K562 (cell line): ENCODE results near the gene TPSG1. TPM values are rescaled to one million over a fixed set of nuclear protein-coding genes. Genes with fewer than 3 reads are reported as not detected.
A peak's percentile ranks its signal among the peaks of the same experiment; 100 is the strongest.

Experiments
- ATF2 ChIP-seq: sonication (generic); formaldehyde crosslinking; IDR thresholded peaks from 2 replicates; pipeline ENCODE4 v1.8.1; 2022; ENCODE audit warnings: missing genetic modification reagents
- BHLHE40 ChIP-seq: IDR thresholded peaks from 2 replicates; pipeline ENCODE4 v1.6.1; 2011; ENCODE audit warnings: low read length, improper control_type of control experiment
- CBX3 ChIP-seq, 2 experiments: IDR thresholded peaks; 1 replicate in 1 of 2; 2 replicates in 1 of 2; pipeline ENCODE4 v1.6.1; 2012; ENCODE audit warnings: inconsistent platforms in 2 of 2, low read length in 2 of 2, borderline replicate concordance in 1 of 2, control low read depth in 1 of 2
- CEBPZ ChIP-seq: fragments of 150-350 bp; IDR thresholded peaks from 2 replicates; pipeline ENCODE4 v1.6.1; 2014; ENCODE audit warnings: low read depth, mild to moderate bottlenecking, low read length, borderline replicate concordance
- CREM ChIP-seq: IDR thresholded peaks from 2 replicates; pipeline ENCODE4 v1.6.1; 2014; ENCODE audit warnings: antibody characterized with exemption, low read depth
- CTBP1 ChIP-seq: fragments of 450-650 bp; IDR thresholded peaks from 2 replicates; pipeline ENCODE4 v1.6.1; 2016; ENCODE audit warnings: borderline replicate concordance
- EHMT2 ChIP-seq: fragments of 450-650 bp; IDR thresholded peaks from 2 replicates; pipeline ENCODE4 v1.6.1; 2018; ENCODE audit warnings: antibody characterized with exemption
- HDAC1 ChIP-seq, 2 experiments: fragments of 450-650 bp; IDR thresholded peaks; 2 replicates each; pipeline ENCODE4 v1.6.1; 2016 to 2017; ENCODE audit warnings: inconsistent platforms in 1 of 2, mild to moderate bottlenecking in 1 of 2, moderate library complexity in 1 of 2
- MED1 ChIP-seq: sonication (generic); formaldehyde crosslinking; IDR thresholded peaks from 2 replicates; pipeline ENCODE4 v1.8.1; 2023; ENCODE audit warnings: missing genetic modification reagents, borderline replicate concordance
- SMAD3 ChIP-seq: fragments of 450-650 bp; formaldehyde crosslinking; conservative IDR thresholded peaks from 2 replicates; pipeline ENCODE4 v1.4.0; 2020; ENCODE audit warnings: mild to moderate bottlenecking
- SRSF9 ChIP-seq: fragments of 200-400 bp; formaldehyde crosslinking; IDR thresholded peaks from 2 replicates; pipeline ENCODE4 v1.6.1; 2017; ENCODE audit warnings: low read depth, low read length, borderline replicate concordance
- TGIF2 ChIP-seq: sonication (generic); formaldehyde crosslinking; IDR thresholded peaks from 2 replicates; pipeline ENCODE4 v1.8.1; 2022; ENCODE audit warnings: mild to moderate bottlenecking, missing genetic modification reagents, moderate library complexity
- ZNF707 ChIP-seq: fragments of 250-450 bp; sonication (Bioruptor Pico); conservative IDR thresholded peaks from 2 replicates; pipeline ENCODE4 v1.8.0; 2022; ENCODE audit warnings: inconsistent platforms, mild to moderate bottlenecking, moderate library complexity
- ZNF740 ChIP-seq, 3 experiments: fragments of 200-800 bp in 1 of 3; sonication (Bioruptor generic) in 1 of 3; sonication (generic) in 1 of 3; formaldehyde crosslinking in 1 of 3; IDR thresholded peaks; 2 replicates each; pipeline versions ENCODE4 v1.6.1 to v1.8.0; 2016 to 2022; ENCODE audit warnings: mild to moderate bottlenecking in 2 of 3, missing compliant biosample characterization in 2 of 3, missing genetic modification characterization in 2 of 3, missing genetic modification reagents in 1 of 3
- polyA plus RNA-seq, 8 experiments: library from polyadenylated mRNA; depleted of rRNA in 4 of 8; stranded (reverse) in 5 of 8; unstranded in 3 of 8; fragments of >200 nt; fragmentation: Nextera tagmentation in 2 of 8; fragmentation: Illumina TruSeq in 1 of 8; extraction: Ambion mirVana in 2 of 8; extraction: Trizol in 1 of 8; gene quantifications; 2 replicates each; pipeline versions ENCODE4 v1.2.1 to v1.2.3, GENCODE V29; 2011 to 2014; ENCODE audit warnings: inconsistent platforms in 1 of 8, missing spikeins in 1 of 8
- total RNA-seq, 7 experiments: library from RNA; depleted of rRNA in 6 of 7; stranded (reverse); fragments of >200 nt in 6 of 7; fragmentation: Illumina TruSeq in 2 of 7; extraction: Trizol in 2 of 7; gene quantifications; 2 replicates each; pipeline versions ENCODE4 v1.2.1 to v1.2.3, GENCODE V29; 2011 to 2021; ENCODE audit warnings: low replicate concordance in 1 of 7
- TF ChIP-seq, protein P1 (sequence below): fragments of 450-650 bp; IDR thresholded peaks from 2 replicates; pipeline ENCODE4 v1.6.1; 2018; ENCODE audit not compliant: partially characterized antibody

Gene TPSG1
- total and polyA plus RNA-seq, 9 of the 15 experiments (the other 6 are each of a cell fraction or from before 2014, with no cell fraction given), result not detected

DNA sequence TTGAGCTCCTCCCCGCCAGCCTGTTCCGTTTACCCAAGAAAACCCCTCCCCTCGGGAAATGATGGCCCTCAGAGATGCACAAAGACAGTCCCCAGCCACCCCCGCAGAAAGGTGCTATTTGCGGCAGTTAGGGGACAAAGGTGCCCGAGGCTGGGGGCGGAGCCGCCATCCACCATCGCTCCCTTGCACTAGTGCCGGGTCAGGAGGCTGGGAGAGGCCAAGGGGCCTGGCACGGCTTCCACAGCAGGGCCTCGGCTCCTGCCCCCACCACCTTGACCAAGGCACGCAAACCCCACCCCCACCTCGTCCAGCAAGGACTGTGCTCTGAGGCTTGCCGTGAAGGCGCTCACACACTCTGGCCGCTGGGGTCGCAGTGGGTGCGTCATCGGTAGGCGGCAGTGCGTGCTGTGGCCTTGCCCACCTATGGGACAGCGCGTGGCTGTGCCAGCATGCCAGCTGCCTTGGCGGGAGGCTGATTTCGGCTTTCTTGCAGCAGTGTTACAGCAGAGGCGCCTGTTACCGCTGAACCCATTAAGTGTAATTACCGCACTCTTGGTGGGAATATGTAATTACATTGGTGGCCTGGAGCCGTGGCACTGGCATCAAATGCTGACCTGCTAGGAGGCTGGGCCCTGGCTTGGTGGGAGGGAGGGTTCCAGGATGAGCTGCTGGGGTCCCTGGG, 31.8 kb downstream of the TPSG1 start (continued):
- TF ChIP-seq EHMT2 (0 out of 2 replicates have a peak, but pooled peaks have one; percentile 20), HDAC1 (IDR thresholded peaks at IDR 0.05) (0 out of 4 replicates have a peak, but pooled peaks of 1 of the 2 experiments have one; percentile 30), ZNF707 (CRISPR knock-in tag) (no peak), CEBPZ (no peak), SRSF9 (no peak), CBX3 (IDR thresholded peaks at IDR 0.05; ENCODE audit: borderline replicate concordance in 1 of 2, low read length in 2 of 2) (peak in 1 of 2 experiments; percentile 63; a peak in 1 of 3 replicates), TGIF2 (CRISPR knock-in tag) (no peak), ZNF740 (CRISPR knock-in tag; IDR thresholded peaks at IDR 0.05) (0 out of 2 replicates have a peak, but pooled peaks have one; percentile 19), ZNF740 (tag; IDR thresholded peaks at IDR 0.05) (no peak), SMAD3 (CRISPR knock-in tag) (no peak), MED1 (CRISPR knock-in tag) (no peak), CTBP1 (peak; percentile 21; the same call in 1 of the 2 replicates), BHLHE40 (no peak), ATF2 (CRISPR knock-in tag) (0 out of 2 replicates have a peak, but pooled peaks have one; percentile 39), CREM (peak; percentile 94)
- TF ChIP-seq, protein P1, sequence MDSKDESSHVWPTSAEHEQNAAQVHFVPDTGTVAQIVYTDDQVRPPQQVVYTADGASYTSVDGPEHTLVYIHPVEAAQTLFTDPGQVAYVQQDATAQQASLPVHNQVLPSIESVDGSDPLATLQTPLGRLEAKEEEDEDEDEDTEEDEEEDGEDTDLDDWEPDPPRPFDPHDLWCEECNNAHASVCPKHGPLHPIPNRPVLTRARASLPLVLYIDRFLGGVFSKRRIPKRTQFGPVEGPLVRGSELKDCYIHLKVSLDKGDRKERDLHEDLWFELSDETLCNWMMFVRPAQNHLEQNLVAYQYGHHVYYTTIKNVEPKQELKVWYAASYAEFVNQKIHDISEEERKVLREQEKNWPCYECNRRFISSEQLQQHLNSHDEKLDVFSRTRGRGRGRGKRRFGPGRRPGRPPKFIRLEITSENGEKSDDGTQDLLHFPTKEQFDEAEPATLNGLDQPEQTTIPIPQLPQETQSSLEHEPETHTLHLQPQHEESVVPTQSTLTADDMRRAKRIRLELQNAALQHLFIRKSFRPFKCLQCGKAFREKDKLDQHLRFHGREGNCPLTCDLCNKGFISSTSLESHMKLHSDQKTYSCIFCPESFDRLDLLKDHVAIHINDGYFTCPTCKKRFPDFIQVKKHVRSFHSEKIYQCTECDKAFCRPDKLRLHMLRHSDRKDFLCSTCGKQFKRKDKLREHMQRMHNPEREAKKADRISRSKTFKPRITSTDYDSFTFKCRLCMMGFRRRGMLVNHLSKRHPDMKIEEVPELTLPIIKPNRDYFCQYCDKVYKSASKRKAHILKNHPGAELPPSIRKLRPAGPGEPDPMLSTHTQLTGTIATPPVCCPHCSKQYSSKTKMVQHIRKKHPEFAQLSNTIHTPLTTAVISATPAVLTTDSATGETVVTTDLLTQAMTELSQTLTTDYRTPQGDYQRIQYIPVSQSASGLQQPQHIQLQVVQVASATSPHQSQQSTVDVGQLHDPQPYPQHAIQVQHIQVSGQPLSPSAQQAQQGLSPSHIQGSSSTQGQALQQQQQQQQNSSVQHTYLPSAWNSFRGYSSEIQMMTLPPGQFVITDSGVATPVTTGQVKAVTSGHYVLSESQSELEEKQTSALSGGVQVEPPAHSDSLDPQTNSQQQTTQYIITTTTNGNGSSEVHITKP, result no peak
